GM10266 (cell line): ENCODE measurements around the gene TMEFF2.

Source experiments
- DNase-seq: peaks from one replicate; pipeline ENCODE4 v3.0.0; 2012; ENCODE audit errors: extremely low spot score
- CTCF ChIP-seq: IDR thresholded peaks from 2 replicates; pipeline ENCODE4 v1.5.1; 2012; ENCODE audit warnings: mild to moderate bottlenecking, low read depth; ENCODE audit not compliant: control insufficient read depth, insufficient read depth; ENCODE audit errors: missing control alignments

Gene TMEFF2

GRCh38 chr2:192150166-192150565, 44.6 kb downstream of the TMEFF2 start:
- DNase-seq, result no peak
- TF ChIP-seq CTCF, result no peak

GRCh38 chr2:192148620-192149321, 46.0 kb downstream of the TMEFF2 start:
- no peak for TF ChIP-seq CTCF
- no peak for DNase-seq

- DNase-seq, result no peak
- TF ChIP-seq CTCF, result no peak
These were observed 46.5 kb downstream of the TMEFF2 start for GRCh38 chr2:192148241-192148619.

GRCh38 chr2:192146069-192147015, 48.4 kb downstream of the TMEFF2 start:
- no peak for TF ChIP-seq CTCF
- DNase-seq, result no peak

- TF ChIP-seq CTCF, result no peak
- DNase-seq, result no peak
These were observed 49.2 kb downstream of the TMEFF2 start for GRCh38 chr2:192145496-192145895.

GRCh38 chr2:192140236-192140839, 54.4 kb downstream of the TMEFF2 start:
- no peak for DNase-seq
- TF ChIP-seq CTCF, result no peak
